M059J (cell line): Measurements from ENCODE around the gene RTN1. TPM values are rescaled to one million over a fixed set of nuclear protein-coding genes. Genes with fewer than 3 reads are reported as not detected.

Experiments used
- DNase-seq: peaks from one replicate; pipeline ENCODE4 v3.0.0-alpha.2; 2012; ENCODE audit warnings: low read depth
- total RNA-seq: library from RNA; depleted of rRNA; stranded (reverse); fragments of >200 nt; shearing (Covaris generic); gene quantifications from 2 replicates; pipeline ENCODE4 v1.2.3, GENCODE V29; 2014

RTN1 gene
- total RNA-seq, 1 experiment from 2014 or later, result not detected

DNA sequence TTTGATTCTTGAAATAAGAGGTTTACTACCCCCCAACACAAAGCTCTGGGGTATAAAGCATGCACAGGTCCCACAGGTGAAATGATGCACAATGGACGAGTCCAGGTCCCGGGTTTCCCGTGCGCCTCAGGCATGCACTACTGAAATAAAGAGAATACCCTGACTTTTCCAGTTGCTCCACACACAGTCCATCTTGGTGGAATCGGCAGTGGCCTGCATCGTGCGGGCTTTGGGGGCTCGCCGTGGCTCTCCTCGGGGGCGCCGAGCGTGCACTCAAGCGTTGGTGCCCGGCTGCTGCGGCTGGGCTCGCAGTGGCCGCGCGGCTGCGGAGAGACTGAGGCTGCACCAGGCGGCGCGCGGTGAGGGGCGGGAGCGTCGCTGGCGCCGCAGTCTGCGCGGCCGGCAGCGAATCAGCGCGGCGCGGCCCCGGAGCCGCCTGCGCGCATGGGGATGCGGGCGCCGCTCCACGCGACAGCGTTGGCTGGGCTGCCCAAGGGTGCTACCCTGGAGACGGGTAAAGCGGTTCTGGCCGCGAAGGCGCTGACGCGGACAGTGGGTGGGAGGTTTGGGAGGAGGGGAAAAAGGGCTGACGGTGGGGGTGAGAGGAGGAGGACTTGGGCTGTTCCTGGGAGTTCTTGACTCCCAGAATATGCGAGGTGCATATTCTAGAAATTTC is 240.2 kb downstream of the RTN1 start:
- no peak for DNase-seq

DNA sequence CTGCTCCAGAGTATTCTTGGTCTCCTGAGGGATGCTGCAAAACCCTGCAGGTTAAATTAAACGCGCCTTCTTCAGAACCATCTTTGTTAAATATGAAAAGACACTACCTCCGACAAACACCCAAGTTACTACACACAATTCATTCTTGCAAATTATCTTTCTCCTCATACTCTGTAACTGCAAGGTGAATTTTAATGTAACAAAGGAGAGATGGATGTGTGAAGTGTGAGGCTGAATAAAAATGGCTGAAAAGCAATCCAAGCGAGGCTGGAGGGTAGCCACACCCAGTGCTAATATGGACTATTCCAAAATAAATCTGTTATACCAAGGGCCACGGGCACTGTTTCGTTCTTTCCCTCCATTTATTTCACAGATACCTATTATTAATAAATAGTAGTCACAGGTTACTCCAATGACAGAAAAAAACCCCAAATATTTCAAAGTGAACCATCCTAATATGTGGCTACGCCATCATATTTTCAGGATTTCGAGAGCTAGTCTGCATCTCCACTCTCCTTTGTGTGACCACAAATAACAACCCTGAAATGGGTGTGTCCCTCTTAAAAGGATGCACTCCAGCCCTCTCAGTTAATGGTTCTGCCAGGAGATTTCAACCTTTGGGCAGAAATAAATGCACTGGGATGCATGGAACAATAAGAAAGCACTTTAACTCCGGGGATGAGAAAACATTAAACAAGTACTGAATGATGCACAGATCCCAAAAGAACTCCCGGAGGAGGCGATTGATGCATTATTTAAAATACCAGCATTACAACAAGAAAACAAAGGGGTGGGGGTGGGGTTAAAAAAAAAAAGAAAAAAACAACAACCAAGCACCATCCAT is 240.9 kb downstream of the RTN1 start:
- no peak for DNase-seq

DNA sequence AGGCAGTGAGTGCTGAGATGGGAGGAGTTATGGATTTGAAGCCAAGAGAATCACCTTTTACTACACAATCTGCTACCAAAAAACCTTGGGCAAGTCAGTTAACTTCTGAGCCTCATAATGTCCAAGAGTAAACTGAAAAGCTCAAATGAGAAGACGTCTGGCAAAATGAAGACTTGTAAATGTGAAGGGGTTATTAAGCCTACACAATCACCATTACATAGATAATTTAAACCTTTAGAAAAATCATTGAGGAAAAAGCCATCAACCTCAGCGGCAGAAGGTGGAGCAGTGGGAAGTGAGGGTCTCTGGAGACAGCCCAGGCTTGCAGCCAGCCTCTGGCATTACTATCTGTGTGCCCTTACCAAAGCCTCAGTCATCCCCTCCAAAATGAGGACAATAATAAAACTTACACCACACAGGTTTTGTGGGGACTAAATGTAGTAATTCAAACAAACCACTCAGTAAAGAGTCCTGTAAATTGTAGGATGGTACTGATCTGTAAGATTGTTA is 243.5 kb downstream of the RTN1 start:
- no peak for DNase-seq

DNA sequence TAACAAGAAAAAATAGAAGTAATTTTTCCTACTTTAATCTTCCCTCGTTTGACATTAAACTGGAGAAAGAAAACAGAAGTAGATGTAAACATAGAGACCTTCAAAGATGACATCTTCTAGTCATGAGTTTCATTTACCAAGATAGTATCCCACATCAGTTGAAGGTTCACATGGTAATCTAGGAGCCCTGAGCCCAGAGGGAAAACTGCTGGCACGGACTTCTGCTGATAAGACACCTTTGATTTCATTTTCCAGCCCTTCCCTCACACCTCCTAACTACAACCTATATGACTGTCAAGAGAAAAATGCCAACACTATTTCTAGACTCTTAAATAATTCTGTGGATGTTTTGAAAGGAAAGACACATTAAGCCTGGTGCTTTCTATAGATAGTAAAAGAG is 247.9 kb downstream of the RTN1 start:
- DNase-seq, result no peak

DNA sequence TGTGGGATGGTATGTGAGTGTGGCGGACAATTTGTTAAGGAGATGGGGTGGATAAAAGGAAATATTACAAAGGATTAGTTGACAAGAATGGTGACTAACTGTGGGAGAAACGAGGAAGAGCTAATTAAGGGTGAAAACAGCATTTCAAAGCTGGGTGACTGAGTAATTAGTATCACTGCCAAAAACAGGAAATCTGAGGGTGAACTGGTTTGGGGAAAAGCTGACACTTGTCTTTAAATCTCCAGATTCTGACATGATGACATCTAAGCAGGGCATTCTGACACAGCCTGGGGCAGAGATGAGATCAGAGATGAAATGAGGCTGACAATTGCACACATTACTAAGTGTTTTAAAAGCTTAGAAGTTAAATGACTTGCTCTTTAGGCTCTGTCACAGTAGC is 251.5 kb downstream of the RTN1 start:
- peak; percentile 14 for DNase-seq

DNA sequence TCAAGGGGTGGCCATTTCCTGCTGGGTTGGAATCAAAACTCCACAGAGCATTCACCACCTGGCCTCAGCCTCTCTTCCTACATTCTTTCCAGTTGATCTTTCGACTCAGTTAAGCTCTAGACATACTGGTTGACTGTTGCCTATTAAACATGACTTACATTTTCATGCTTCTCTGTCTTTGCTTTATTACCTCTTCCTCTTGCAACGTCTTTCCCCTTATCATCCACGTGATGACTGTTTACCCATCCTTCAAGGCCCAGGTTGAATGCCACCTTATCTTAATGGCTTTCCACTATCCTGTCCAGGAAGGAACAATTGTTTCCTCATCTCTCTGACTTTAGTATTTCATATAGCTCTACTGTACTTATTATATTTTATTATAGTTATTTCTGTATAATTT is 269.5 kb downstream of the RTN1 start:
- DNase-seq, result no peak

DNA sequence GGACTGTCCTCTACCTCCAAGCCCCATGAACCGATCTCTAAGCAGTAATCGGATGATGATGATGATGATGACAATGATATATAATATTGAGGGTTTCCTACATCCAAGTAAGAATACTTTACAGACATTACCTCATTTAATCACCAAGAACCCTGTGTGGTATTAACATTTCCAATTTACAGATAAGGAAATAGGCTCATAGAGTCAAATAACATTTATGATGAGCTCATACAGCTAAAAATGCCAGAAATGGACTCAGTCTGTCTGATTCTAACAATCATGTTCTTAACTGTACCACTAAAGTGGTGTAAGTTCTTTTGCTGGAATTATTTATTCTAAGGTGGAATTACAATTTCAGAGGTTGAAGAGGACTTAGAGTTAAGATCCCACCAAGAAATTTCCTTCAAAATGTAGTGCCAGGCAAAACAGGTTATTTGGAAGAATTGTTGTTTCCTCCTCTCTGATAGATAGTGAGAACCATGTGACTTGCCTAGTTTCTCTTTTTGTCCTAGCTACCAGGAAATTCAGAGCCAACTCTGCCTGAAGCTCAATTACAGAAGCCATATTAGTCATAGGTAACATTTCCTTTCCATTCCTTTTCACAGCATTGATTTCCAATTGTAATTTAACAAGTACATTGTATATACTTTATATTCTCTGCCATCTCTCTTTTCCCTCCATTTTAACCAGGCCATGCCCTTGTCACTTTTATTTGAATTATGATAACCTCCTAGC is 270.2 kb downstream of the RTN1 start:
- DNase-seq, result no peak

DNA sequence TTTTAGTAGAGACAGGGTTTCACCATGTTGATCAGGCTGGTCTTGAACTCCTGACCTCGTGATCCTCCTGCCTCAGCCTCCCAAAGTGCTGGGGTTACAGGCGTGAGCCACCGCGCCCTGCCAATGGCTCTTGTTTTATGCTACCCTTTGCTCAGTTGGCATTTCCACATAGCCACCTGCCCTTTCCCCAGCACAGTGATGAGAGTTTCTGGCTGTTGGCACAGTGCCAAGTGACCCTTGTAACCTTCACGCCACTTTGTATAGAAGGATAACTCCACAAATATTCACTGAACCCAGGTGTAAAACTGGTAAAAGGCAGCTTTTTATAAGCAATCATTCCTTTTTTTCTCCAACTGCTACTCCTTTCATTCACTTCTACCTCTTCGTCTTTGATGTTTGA is 275.5 kb downstream of the RTN1 start:
- no peak for DNase-seq

DNA sequence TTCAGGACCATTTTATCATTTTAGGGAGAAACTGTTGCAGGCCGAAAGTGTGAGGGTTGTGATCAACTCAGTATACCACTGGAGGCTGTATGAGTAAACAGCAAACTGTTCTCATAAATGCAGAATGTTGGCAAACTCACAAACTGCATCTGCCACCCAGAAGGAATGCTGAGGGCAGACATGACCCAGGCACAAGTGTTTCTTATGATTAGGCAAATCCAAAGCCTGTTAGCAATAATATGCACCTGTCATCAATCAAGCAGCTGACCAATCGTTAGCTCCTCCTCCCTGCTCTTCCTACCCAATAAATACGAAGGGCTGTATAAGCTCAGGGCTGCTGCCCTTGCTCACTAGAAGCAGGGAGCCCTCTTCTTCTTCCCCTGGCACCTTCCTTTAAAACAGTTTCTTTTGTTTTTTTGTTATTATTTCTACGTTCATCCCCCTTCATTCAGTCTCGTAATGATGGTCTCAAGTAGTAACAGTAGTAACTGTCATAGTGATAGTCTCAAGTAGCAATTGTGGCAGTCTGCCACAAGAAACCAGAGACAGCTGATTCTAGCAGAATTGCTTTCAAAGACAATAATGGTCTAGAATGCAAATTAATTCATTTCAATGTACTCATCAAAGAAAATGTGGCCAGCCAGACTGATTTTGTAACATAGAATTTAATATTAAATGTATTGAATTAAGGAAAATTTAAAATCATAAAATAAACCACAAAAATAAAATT is 278.8 kb downstream of the RTN1 start:
- DNase-seq, result no peak

DNA sequence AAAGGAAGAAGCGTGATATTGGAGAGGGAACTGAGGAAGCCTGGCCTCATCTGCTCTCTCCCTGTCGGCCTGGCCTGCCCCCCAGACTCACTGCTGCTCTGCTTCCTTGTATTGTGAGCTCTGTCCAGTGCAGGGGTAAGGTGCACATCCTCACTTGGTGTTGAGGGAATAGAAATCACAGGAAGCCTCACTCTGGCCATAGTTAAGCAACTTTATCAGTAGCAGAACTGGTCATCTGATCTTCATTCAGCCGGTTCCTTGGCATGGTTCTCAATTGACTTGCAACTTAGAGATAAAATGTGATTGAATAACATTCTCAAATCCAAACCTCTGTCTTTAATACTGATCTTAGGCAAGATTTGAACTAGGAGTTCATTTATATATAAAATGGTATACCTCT is 282.5 kb downstream of the RTN1 start:
- DNase-seq, result no peak

DNA sequence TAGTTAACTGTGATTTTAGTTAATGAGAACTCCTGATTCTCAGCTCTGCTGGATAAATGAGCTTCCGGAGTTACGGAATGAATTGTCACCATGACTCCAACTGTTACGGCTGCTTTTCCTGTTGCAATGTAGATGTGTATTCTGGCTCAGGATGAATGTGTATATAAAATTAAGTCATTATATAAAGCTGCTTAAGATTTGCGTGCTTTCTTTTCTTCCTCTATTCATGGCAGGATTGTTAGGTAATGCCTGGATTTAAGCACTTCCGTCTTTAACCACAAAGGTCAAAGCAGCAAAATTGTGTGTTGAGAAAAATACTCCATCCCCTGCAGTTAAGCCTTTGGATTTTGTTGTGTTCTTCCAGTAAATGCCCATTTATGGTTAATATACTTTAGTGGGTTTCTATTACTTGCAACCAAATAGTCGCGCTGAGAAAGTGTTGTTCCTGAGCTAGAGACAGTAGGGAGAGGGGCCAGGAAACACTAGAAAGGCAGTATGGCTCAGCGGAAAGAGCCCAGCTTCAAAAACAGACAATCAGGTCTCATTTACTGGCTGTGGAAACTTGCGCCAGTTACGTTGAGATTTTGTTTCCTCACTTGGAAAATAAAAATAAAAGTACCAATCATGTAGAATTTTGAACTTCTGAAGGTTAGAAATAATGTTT is 284.6 kb downstream of the RTN1 start:
- peak; percentile 82 for DNase-seq

DNA sequence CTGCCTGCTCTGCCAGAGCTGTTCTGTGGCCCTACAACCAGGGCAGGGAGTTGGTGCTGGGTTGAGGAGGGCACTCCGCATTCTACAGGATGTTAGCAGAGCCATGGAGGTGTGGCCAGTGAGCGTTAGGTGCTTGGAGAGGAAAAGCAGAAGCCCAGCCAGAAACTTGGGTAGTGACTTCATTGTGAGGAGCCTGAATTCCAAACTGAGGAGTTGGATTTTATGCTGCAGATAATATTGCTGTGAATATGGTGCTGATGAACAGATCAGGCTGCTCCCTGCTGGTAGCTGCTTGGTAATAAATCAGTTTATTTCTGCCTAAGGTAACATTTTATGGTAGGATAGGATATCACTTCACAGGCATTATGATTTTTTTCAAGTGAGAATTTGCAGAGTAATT is 286.8 kb downstream of the RTN1 start:
- DNase-seq, result peak; percentile 38

DNA sequence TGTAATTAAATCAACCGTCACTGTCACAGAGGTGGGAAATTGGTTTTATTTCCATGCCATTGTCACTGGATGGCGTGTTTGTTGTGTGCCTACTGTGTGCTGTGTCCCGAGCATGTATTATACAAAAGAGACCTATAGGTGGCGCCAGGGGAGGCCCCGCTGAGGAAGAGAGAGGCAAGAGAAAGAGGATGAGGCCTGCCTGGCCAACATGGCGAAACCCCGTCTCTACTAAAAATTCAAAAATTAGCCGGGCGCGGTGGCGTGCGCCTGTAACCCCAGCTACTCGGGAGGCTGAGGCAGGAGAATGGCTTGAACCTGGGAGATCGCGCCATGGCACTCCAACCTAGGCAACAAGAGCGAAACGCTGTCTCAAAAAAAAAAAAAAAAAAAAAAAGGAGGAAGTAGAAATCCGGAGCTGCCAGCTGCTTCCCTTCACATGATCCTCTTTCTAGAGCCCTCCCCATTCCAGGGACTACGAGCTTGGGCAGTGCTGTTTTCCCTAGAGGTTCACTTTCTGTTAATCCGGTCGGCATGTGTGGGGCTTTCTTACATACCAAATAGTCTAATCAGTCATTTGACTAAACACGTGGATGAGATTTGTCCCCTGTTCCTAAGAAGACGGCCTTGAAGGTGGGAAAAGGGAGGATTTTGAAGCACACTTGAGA is 287.6 kb downstream of the RTN1 start:
- no peak for DNase-seq

DNA sequence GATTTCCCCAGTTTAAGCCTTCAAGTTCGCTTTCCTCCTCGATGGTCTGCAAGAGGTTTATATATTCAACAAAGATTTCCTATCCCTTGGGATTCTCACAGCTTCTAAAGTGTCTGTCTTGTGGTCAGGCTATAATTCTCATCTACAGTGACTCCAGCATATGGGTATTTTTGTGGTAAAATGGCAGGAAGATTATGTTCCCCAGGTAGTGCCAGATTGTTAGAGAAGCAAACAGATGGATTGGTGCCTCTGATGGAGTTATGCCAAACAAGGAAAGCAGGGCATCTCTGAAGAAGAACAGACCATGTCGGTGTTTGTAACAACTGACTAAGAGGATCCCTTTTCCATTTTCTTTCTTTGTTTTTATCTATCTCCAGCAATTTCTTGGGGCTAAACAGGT is 288.4 kb downstream of the RTN1 start:
- DNase-seq, result peak; percentile 24

DNA sequence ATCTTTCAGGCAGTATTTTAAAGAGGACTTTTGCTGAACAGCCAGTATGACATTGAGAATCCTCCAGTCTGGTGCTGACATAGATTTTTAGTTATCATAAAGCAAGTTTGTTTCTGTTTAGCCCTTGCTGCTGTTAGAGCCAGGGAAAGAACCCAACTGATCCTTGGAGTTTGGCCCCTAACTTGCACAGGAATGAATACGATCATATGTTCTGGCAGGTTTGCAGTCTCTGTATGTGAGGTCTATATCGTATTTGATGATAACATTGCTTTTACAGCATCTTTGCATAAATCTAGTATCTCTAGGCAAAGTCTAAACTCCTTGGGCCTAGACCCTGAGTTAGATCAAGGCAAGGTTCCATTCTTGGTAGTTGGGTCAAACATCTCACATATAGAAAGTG is 289.7 kb downstream of the RTN1 start:
- DNase-seq, result no peak

DNA sequence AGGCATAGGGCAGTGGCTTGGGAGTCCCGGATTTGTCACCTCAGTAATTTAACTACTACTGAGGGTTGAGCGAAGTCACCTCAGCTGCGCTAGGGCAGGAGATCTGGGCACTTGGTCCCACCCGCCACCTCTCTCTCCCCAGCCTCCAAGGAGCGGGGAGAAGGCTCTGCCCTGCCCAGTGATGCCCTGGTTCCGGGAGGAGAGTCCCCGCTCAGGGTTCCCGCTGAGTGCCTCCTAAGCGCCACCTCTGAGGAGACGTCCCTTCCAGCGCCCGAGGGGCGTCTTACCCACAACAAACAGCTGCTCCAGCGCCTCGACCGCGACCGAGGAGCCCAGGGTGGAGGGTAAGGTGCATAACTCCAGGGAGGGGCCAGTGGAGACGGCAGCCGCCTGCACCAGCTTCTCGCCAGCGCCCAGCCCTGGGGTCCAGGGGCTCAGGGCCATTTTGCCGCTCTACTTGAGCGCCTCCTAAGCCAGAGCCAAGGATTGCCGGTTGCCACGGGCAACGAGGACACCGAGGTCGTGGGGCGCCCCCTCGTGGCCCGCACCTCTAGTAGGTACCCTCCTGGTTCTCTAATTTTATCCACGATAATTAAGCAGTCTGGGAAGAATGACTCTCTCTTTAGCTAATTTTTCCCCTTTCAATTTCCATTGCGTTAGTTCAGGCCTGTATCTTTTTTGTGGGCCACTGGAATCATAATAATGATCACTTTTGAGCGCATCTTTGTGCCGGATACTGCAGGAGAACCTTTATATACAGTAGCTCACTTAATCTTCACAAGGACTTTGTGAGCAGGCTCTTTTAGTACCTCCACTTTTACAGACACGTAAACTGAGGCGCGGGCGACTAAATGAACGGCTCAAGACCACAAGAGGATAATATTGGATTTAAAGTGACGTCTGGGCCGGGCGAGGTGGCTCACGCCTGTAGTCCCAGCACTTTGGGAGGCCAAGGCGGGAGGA is 294.0 kb downstream of the RTN1 start, which contains the start of gene CCDC175:
CCDC175 (minus strand) TSS at position 481 of the 963 bp plus-strand sequence; CDS start at position 444, 37 bp downstream.
- peak; percentile 83 for DNase-seq

DNA sequence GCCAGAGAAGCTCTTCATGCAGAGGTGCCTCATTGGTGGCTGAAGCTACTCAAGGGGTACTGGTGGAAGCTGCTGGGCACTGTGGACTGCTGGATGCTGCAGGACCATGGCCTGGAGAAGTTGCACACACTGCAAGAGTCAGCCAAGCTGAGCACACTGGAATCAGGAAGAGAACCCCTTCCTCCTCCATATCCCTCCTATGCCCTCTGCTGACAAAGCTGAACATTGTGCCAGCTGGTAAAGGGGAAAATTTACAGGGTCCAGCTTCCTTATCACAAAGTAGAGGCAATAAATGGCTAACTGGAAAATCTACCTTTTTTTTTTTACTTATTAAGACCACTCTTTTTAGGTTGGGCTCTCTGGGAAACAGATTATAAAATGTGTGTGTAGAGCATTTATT is 300.5 kb downstream of the RTN1 start:
- DNase-seq, result peak; percentile 36

DNA sequence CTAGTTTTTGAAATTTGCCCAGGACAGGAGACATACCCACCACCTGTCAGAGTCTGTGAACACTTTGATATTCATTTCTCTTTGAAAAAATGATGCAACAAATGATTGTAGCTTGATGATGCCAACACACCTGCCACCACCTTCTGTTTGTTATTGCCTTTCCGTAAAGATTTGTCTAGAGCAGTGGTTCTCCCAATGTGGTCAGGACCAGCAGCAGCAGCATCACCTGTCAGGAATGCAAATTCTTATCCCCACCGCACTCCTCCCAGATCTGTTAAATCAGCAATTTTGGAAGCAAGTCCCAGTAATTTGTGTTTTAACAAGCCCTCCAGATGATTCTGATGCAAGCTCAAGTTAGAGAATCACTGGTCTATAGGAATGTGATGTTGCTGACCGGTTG is 303.9 kb downstream of the RTN1 start:
- peak; percentile 24 for DNase-seq

DNA sequence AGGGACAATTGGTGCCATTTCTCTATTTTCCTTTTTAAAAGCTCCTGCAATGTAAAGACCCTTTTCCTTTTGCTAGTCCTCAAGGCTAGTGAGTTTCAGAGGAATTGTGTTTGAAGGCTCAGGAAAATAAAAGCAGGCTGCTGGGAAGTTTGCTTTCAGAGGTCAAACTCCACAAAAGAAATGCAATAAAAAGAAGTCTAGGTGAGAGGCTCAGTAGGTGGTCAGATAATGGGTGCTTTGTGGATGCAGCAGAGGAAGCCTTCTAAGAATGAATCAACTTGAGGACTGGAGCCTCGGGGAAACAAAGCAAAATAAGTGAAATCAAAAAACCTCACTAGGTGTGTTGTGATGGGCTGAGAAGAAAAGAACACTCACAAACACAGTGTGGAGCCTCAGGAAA is 304.3 kb downstream of the RTN1 start:
- no peak for DNase-seq
